CD14-positive monocyte (primary cell): ENCODE measurements around the gene MAMLD1. TPM values are rescaled to one million over a fixed set of nuclear protein-coding genes. Genes with fewer than 3 reads are reported as not detected.
A peak's percentile ranks its signal among the peaks of the same experiment; 100 is the strongest.

Experiments
- DNase-seq, 3 donors: peaks; one replicate each; pipeline ENCODE4 v3.0.0-alpha.2; 2011 to 2022
- H2AFZ ChIP-seq: 2 replicates; pipeline ENCODE4 v1.6.0; 2012; ENCODE audit warnings: mild to moderate bottlenecking, low read depth, low read length, inconsistent platforms; ENCODE audit not compliant: insufficient read depth, poor library complexity, severe bottlenecking
- H3K27ac ChIP-seq, 2 donors: 1 replicate in 1 of 2; 2 replicates in 1 of 2; pipeline ENCODE4 v1.5.1; 2012 to 2013; ENCODE audit warnings: low read length in 2 of 2, control low read depth in 1 of 2, inconsistent platforms in 1 of 2, low read depth in 1 of 2, mild to moderate bottlenecking in 1 of 2
- H3K27me3 ChIP-seq, 2 donors: one replicate each; pipeline versions ENCODE4 v1.6.0 to v1.6.1; 2011 to 2013; ENCODE audit warnings: low read length in 2 of 2; ENCODE audit not compliant: control insufficient read depth in 2 of 2, insufficient read depth in 2 of 2
- H3K36me3 ChIP-seq, 2 donors: replicated peaks in 1 of 2; 1 replicate in 1 of 2; 2 replicates in 1 of 2; pipeline versions ENCODE4 v1.5.1 to v1.6.1; 2012 to 2013; ENCODE audit warnings: low read length in 2 of 2, control low read depth in 1 of 2, inconsistent platforms in 1 of 2, mild to moderate bottlenecking in 1 of 2; ENCODE audit not compliant: insufficient read depth in 2 of 2, control insufficient read depth in 1 of 2
- H3K4me1 ChIP-seq, 2 donors: 1 replicate in 1 of 2; 2 replicates in 1 of 2; pipeline versions ENCODE4 v1.5.1 to v1.6.1; 2012 to 2013; ENCODE audit warnings: low read length in 2 of 2, control low read depth in 1 of 2, inconsistent platforms in 1 of 2, mild to moderate bottlenecking in 1 of 2, moderate library complexity in 1 of 2; ENCODE audit not compliant: insufficient read depth in 2 of 2, control insufficient read depth in 1 of 2
- H3K4me2 ChIP-seq: replicated peaks from 2 replicates; pipeline ENCODE3; 2012; ENCODE audit warnings: low read length, moderate library complexity, mild to moderate bottlenecking; ENCODE audit not compliant: poor library complexity, severe bottlenecking; ENCODE audit errors: extremely low read depth
- H3K4me3 ChIP-seq, 3 experiments: fragments of 200-600 bp in 1 of 3; sonication (generic) in 1 of 3; replicated peaks in 1 of 3; 1 replicate in 2 of 3; 2 replicates in 1 of 3; pipeline ENCODE4 v1.5.1; 2011 to 2013; ENCODE audit warnings: low read length in 3 of 3, mild to moderate bottlenecking in 3 of 3, control low read depth in 2 of 3, low read depth in 2 of 3, inconsistent platforms in 1 of 3, moderate library complexity in 1 of 3
- H3K79me2 ChIP-seq: 2 replicates; pipeline ENCODE4 v1.6.0; 2012; ENCODE audit warnings: mild to moderate bottlenecking, control low read depth, inconsistent platforms, low read length, moderate library complexity; ENCODE audit not compliant: insufficient read depth
- H3K9ac ChIP-seq: 2 replicates; pipeline ENCODE4 v1.6.0; 2017; ENCODE audit warnings: low read length, mild to moderate bottlenecking; ENCODE audit not compliant: insufficient read depth, poor library complexity, severe bottlenecking
- H3K9me3 ChIP-seq, 2 donors: replicated peaks in 1 of 2; 1 replicate in 1 of 2; 2 replicates in 1 of 2; pipeline versions ENCODE4 v1.5.1 to v1.6.1; 2012 to 2013; ENCODE audit warnings: low read length in 2 of 2, control low read depth in 1 of 2; ENCODE audit not compliant: control insufficient read depth in 1 of 2, insufficient read depth in 1 of 2
- H4K20me1 ChIP-seq: 2 replicates; pipeline ENCODE4 v1.6.0; 2012; ENCODE audit warnings: mild to moderate bottlenecking, low read length, control low read depth, moderate library complexity; ENCODE audit not compliant: insufficient read depth
- H3K27ac Mint-ChIP-seq, 7 donors: one replicate each; pipeline ENCODE4 v1.8.0; 2020; ENCODE audit warnings: mild to moderate bottlenecking in 7 of 7, mixed read lengths in 7 of 7, moderate library complexity in 6 of 7, inconsistent platforms in 2 of 7
- H3K27me3 Mint-ChIP-seq, 3 donors: one replicate each; pipeline ENCODE4 v1.8.0; 2021 to 2022; ENCODE audit warnings: low read depth in 3 of 3, mild to moderate bottlenecking in 3 of 3, mixed read lengths in 3 of 3, moderate library complexity in 3 of 3, inconsistent platforms in 1 of 3
- H3K36me3 Mint-ChIP-seq, 2 donors: one replicate each; pipeline ENCODE4 v1.8.0; 2020; ENCODE audit warnings: mixed read lengths in 2 of 2, inconsistent platforms in 1 of 2, mild to moderate bottlenecking in 1 of 2
- H3K4me1 Mint-ChIP-seq: one replicate; pipeline ENCODE4 v1.8.0; 2020; ENCODE audit warnings: mild to moderate bottlenecking, mixed read lengths
- H3K4me3 Mint-ChIP-seq, 2 donors: one replicate each; pipeline ENCODE4 v1.8.0; 2020; ENCODE audit warnings: mild to moderate bottlenecking in 2 of 2, mixed read lengths in 2 of 2, moderate library complexity in 1 of 2
- H3K9me3 Mint-ChIP-seq, 7 donors: one replicate each; pipeline ENCODE4 v1.8.0; 2020 to 2022; ENCODE audit warnings: mixed read lengths in 7 of 7, mild to moderate bottlenecking in 6 of 7, moderate library complexity in 6 of 7, inconsistent platforms in 2 of 7
- WGBS: methylation state at CpG from one replicate; pipeline ENCODE4 v1.1.5; 2013; ENCODE audit warnings: missing lambda C conversion rate; ENCODE audit not compliant: insufficient coverage; 5-methylcytosine and 5-hydroxymethylcytosine counted together
- intact Hi-C, 2 donors: fragments of 100-400 bp; cut with micrococcal nuclease; formaldehyde crosslinking; loops; one replicate each; pipeline versions ENCODE4 v1.15.0 to v1.15.1; 2023
- polyA plus RNA-seq, 3 donors: library from polyadenylated mRNA; depleted of rRNA in 1 of 3; unstranded in 2 of 3; stranded (reverse) in 1 of 3; fragments of 300-500 nt in 2 of 3; fragments of >200 nt in 1 of 3; fragmentation: Illumina TruSeq in 2 of 3; gene quantifications; 1 replicate in 2 of 3; 2 replicates in 1 of 3; pipeline ENCODE4 v1.2.3, GENCODE V29; 2012 to 2021
- TF ChIP-seq, protein P1 (sequence below): fragments of 200-600 bp; IDR thresholded peaks from one replicate; pipeline ENCODE4 v1.8.0; 2022; ENCODE audit warnings: antibody characterized with exemption, mild to moderate bottlenecking

Gene MAMLD1
- polyA plus RNA-seq, 3 donors = not detected

DNA sequence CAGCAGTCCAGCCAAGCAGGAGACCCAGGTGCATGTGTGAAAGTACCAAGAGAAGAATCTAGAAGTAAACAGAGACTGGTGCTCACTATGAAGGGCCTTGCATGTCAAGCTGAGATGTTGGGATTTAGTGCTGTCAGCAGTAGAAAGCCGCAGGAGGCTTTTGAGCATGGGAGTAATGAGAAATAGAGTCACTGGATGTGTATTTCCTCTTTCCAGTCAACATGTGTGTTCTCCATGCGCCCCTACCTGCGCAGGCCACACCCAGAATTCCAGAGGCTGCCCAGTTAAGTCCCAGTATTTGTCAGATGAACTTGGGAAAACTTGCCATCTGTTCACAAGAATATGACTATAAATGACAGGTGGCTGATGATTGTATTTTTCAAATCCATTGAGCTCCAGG is 4.5 kb upstream of the MAMLD1 start:
- Histone ChIP-seq H3K79me2 (no peaks in the 10 kb centered on the region), H3K4me3 (no peak overlapping the region), H3K9me3 (no peaks in the 10 kb centered on the region), H3K36me3 (no peaks in the 10 kb centered on the region), H3K4me1 (peaks cover 21 to 22% of the 10 kb centered on the region in 2 donors), H3K4me2 (no peak overlapping the region), H3K27ac (no peak overlapping the region), H3K9ac (no peak overlapping the region), H2AFZ (no peak overlapping the region), H4K20me1 (no peaks in the 10 kb centered on the region), H3K27me3 (peaks cover 12 to 35% of the 10 kb centered on the region in 2 donors)
- no peak overlapping the region for H3K4me3 Mint-ChIP-seq
- peaks cover 0 to 3% of the 10 kb centered on the region in 2 donors for H3K36me3 Mint-ChIP-seq
- peaks cover 39 to 54% (median 42%) of the 10 kb centered on the region in 3 donors for H3K27me3 Mint-ChIP-seq
- H3K9me3 Mint-ChIP-seq = peaks cover 0 to 19% (median 12%) of the 10 kb centered on the region in 7 donors
- no peak for DNase-seq
- intact Hi-C loops = no loop called here
- H3K4me1 Mint-ChIP-seq = peaks cover 9% of the 10 kb centered on the region
- TF ChIP-seq, protein P1, sequence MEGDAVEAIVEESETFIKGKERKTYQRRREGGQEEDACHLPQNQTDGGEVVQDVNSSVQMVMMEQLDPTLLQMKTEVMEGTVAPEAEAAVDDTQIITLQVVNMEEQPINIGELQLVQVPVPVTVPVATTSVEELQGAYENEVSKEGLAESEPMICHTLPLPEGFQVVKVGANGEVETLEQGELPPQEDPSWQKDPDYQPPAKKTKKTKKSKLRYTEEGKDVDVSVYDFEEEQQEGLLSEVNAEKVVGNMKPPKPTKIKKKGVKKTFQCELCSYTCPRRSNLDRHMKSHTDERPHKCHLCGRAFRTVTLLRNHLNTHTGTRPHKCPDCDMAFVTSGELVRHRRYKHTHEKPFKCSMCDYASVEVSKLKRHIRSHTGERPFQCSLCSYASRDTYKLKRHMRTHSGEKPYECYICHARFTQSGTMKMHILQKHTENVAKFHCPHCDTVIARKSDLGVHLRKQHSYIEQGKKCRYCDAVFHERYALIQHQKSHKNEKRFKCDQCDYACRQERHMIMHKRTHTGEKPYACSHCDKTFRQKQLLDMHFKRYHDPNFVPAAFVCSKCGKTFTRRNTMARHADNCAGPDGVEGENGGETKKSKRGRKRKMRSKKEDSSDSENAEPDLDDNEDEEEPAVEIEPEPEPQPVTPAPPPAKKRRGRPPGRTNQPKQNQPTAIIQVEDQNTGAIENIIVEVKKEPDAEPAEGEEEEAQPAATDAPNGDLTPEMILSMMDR = no peak
- WGBS = 100% methylated on average over 1 of the region's 3 CpGs
- no peak overlapping the region for H3K27ac Mint-ChIP-seq

DNA sequence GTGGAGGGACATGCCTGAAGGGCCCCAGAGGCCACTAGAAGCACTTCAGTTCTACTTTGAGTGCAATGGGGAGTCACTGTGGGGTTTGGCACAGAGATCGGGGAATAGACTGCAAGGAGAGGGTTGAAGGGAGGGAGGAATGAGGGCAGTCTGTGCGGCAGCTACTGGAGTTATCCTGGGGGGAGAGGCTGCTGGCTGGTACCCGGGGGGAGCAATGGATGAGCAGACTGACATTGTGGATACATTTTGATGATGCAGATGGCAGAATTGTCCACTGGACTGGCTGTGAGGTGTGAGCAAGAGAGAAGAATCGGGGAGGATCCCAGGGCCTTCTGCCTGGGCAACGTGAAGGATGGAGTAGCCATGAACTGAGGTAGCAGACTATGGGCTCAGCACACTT is 2.8 kb upstream of the MAMLD1 start:
- H3K9me3 ChIP-seq = no peaks in the 10 kb centered on the region
- no peak overlapping the region for H3K4me2 ChIP-seq
- H3K79me2 ChIP-seq = no peaks in the 10 kb centered on the region
- Mint-ChIP-seq H3K27me3 (peaks cover 42 to 67% (median 46%) of the 10 kb centered on the region in 3 donors), H3K9me3 (peaks cover 0 to 27% (median 12%) of the 10 kb centered on the region in 7 donors), H3K27ac (no peak overlapping the region), H3K4me1 (peaks cover 12% of the 10 kb centered on the region), H3K36me3 (peaks cover 0 to 3% of the 10 kb centered on the region in 2 donors), H3K4me3 (peak overlapping the region in 1 of 2 donors; percentile 57)
- peaks cover 17 to 46% of the 10 kb centered on the region in 2 donors for H3K27me3 ChIP-seq
- H3K36me3 ChIP-seq = no peaks in the 10 kb centered on the region
- intact Hi-C loops = loop anchor here (5.0 to 10.0 kb wide), 4 partner anchors 114 to 207 kb away; partner anchors contain the start of gene MTM1 (in 1 of the 2)
- no peak overlapping the region for H3K27ac ChIP-seq
- H3K4me1 ChIP-seq = peaks cover 32 to 36% of the 10 kb centered on the region in 2 donors
- H3K9ac ChIP-seq = no peak overlapping the region
- H3K4me3 ChIP-seq = no peak overlapping the region
- WGBS = no CpG with 5 or more reads among the region's 5 CpGs
- no peak for DNase-seq
- no peak overlapping the region for H2AFZ ChIP-seq
- no peaks in the 10 kb centered on the region for H4K20me1 ChIP-seq
- TF ChIP-seq, protein P1 = no peak
